Nephron progenitor cell (in vitro differentiated cells): ENCODE data around the gene NR1D1.

Experiments
- DNase-seq: peaks from one replicate; pipeline ENCODE4 v3.0.0; 2021
- H3K27ac Mint-ChIP-seq: 2 replicates; pipeline ENCODE4 v1.8.0; 2021; ENCODE audit warnings: mild to moderate bottlenecking, moderate library complexity, mixed read lengths
- H3K27me3 Mint-ChIP-seq: 2 replicates; pipeline ENCODE4 v1.8.0; 2021; ENCODE audit warnings: mild to moderate bottlenecking, low read depth, mixed read lengths; ENCODE audit not compliant: poor library complexity
- H3K36me3 Mint-ChIP-seq: 2 replicates; pipeline ENCODE4 v1.8.0; 2021; ENCODE audit warnings: low read depth, mixed read lengths
- H3K4me1 Mint-ChIP-seq: 2 replicates; pipeline ENCODE4 v1.8.0; 2021; ENCODE audit warnings: mixed read lengths
- H3K4me3 Mint-ChIP-seq: 2 replicates; pipeline ENCODE4 v1.8.0; 2021; ENCODE audit warnings: mild to moderate bottlenecking, moderate library complexity, mixed read lengths
- H3K9me3 Mint-ChIP-seq: 2 replicates; pipeline ENCODE4 v1.8.0; 2021; ENCODE audit warnings: mild to moderate bottlenecking, moderate library complexity, mixed read lengths
- CTCF ChIP-seq: fragments of 200-600 bp; sonication (generic); IDR thresholded peaks from 2 replicates; pipeline ENCODE4 v1.5.0; 2021; ENCODE audit warnings: antibody characterized with exemption

Gene NR1D1

DNA sequence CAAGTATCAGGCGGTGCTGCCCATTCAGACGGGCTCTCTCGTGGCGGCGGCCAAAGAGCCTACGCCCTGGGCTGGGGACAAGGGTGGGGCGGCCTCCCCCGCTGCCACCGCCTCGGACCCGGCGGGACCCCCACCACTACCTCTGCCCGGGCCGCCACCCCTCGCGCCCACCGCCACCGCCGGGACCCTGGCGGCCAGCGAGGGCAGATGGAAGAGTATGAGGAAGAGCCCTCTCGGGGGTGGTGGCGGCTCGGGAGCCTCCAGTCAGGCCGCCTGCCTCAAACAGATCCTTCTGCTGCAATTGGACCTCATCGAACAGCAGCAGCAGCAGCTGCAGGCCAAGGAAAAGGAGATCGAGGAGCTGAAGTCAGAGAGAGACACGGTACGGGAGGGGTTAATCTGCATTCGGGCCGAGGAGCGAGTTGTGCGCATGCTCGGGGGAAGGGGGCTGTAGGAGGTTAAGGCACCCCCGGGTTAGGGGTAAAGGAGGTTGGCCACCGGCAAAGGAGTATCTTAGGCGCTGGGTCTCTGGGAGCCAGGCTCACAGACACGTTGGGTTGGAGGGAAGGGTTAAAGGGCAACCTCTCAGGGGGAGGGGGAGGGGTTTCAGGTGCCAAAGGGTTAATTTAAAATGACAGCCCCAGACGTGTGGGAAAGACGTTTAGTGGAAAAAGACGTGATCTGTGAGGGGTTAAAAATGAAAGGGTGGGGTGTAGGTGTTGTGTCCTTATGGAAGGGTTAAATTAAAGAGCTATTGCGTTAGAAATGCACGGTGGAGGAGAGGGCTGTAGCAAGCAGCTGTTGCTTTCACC is 22.8 kb upstream of the NR1D1 start:
- TF ChIP-seq CTCF, result no peak
- Mint-ChIP-seq H3K27ac (peak overlapping the region; percentile 94), H3K4me1 (peaks cover 56% of the 10 kb centered on the region), H3K9me3 (no peaks in the 10 kb centered on the region), H3K4me3 (peak overlapping the region; percentile 99), H3K27me3 (no peaks in the 10 kb centered on the region), H3K36me3 (peaks cover 35% of the 10 kb centered on the region)
- peak; percentile 75 for DNase-seq

DNA sequence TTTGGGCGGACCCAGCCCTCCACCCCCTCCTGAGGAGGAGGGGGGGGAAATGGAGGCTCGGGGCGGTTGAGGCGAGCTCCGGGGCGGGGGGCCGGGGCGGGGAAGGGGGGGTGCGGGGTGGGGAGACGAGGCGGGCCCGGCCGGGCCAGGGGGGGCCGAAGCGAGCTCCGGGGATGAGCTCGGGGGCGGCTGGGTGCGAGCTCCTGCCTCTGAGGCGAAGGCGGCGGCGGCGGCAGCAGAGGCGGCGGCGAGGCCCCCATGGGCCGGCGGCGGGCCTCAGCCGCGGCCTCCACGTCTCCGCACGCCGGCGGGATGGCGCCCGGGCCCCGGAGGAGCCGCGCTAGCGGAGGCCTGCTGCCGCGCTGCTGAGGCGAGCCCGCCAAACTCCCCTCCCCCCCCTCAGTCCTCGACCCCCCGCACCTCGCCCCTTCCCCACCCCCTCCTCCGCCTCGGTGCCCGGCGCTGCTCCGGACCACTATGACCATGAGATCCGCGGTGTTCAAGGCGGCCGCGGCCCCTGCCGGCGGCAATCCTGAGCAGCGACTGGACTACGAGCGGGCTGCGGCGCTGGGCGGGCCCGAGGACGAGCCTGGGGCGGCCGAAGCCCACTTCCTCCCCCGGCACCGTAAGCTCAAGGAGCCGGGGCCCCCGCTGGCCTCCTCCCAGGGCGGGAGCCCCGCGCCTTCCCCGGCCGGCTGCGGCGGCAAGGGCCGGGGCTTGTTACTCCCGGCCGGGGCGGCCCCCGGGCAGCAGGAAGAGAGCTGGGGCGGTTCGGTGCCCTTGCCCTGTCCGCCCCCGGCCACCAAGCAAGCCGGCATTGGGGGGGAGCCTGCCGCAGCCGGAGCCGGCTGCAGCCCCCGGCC is 22.0 kb upstream of the NR1D1 start:
- peaks cover 30% of the 10 kb centered on the region for H3K36me3 Mint-ChIP-seq
- no peak for TF ChIP-seq CTCF
- H3K4me3 Mint-ChIP-seq, result peak overlapping the region; percentile 99
- H3K4me1 Mint-ChIP-seq, result peaks cover 56% of the 10 kb centered on the region
- peak; percentile 61 for DNase-seq
- H3K9me3 Mint-ChIP-seq, result no peaks in the 10 kb centered on the region
- no peak overlapping the region for H3K27ac Mint-ChIP-seq
- H3K27me3 Mint-ChIP-seq, result no peaks in the 10 kb centered on the region

- DNase-seq, result peak; percentile 92
- no peak for TF ChIP-seq CTCF
- no peaks in the 10 kb centered on the region for H3K9me3 Mint-ChIP-seq
Measured at GRCh38 chr17:40121181-40122135, 21.1 kb upstream of the NR1D1 start, which contains the start of gene MSL1. Gene MSL1 (plus strand): TSS chr17:40121971. CDS start chr17:40122613, 642 bp downstream.

DNA sequence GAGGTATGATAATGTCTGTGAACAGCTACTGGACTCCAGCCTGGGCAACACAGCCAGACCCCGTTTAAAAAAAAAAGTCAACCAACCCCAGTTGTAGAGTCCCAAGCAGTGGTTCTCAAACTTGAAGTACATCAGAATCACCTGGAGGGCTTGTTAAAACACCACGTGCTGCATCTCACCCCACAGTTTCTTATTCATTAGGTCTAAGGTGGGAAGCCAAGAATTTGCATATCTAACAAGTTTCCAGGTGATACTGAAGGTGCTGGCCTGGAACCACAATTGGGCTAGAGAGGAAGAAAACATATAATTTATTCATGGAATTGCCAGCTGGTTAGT is 14.7 kb upstream of the NR1D1 start:
- Mint-ChIP-seq H3K4me3 (no peak overlapping the region), H3K36me3 (peaks cover 6% of the 10 kb centered on the region), H3K4me1 (peaks cover 87% of the 10 kb centered on the region), H3K9me3 (no peaks in the 10 kb centered on the region), H3K27ac (peak overlapping the region; percentile 90), H3K27me3 (no peaks in the 10 kb centered on the region)
- TF ChIP-seq CTCF, result no peak
- no peak for DNase-seq

More at GRCh38 chr17:40121181-40122135, 21.1 kb upstream of the NR1D1 start, which contains the start of gene MSL1:
- Mint-ChIP-seq H3K4me3 (peak within 1 kb of the TSS; percentile 99), H3K36me3 (peaks cover 21% of the 10 kb centered on the region), H3K27me3 (no peaks in the 10 kb centered on the region), H3K27ac (peak within 1 kb of the TSS; percentile 98), H3K4me1 (peaks cover 55% of the 10 kb centered on the region)

- peak overlapping the region; percentile 76 for H3K4me3 Mint-ChIP-seq
- H3K27me3 Mint-ChIP-seq, result peaks cover 2% of the 10 kb centered on the region
- H3K4me1 Mint-ChIP-seq, result peaks cover 85% of the 10 kb centered on the region
- peak overlapping the region; percentile 90 for H3K27ac Mint-ChIP-seq
- H3K36me3 Mint-ChIP-seq, result peaks cover 6% of the 10 kb centered on the region
- TF ChIP-seq CTCF, result no peak
- DNase-seq, result no peak
- H3K9me3 Mint-ChIP-seq, result no peaks in the 10 kb centered on the region
Measured at GRCh38 chr17:40113907-40114245, 13.5 kb upstream of the NR1D1 start.
